H9 (cell line): ENCODE data around the gene OAS1. TPM values are rescaled to one million over a fixed set of nuclear protein-coding genes. Genes with fewer than 3 reads are reported as not detected.

Experiments
- DNase-seq: peaks from one replicate; pipeline ENCODE4 v3.0.0-alpha.2; 2017
- H2AFZ ChIP-seq: one replicate; pipeline ENCODE4 v1.6.1; 2013; ENCODE audit warnings: mild to moderate bottlenecking, low read length, control low read depth, moderate library complexity
- H2AK5ac ChIP-seq: 2 replicates; pipeline ENCODE4 v1.6.1; 2013; ENCODE audit warnings: low read length, control low read depth, mixed read lengths; ENCODE audit not compliant: insufficient read length
- H2BK120ac ChIP-seq: one replicate; pipeline ENCODE4 v1.6.1; 2013; ENCODE audit warnings: low read depth, mild to moderate bottlenecking, low read length, control low read depth, inconsistent platforms; ENCODE audit not compliant: poor library complexity, severe bottlenecking
- H2BK12ac ChIP-seq: 2 replicates; pipeline ENCODE4 v1.6.1; 2013; ENCODE audit warnings: low read length, control low read depth, mixed read lengths, low read depth; ENCODE audit not compliant: insufficient read length
- H2BK15ac ChIP-seq: 2 replicates; pipeline ENCODE4 v1.6.1; 2013; ENCODE audit warnings: low read depth, low read length, control low read depth
- H2BK20ac ChIP-seq: one replicate; pipeline ENCODE4 v1.6.1; 2013; ENCODE audit warnings: low read depth, mild to moderate bottlenecking, low read length, control low read depth, inconsistent platforms; ENCODE audit not compliant: poor library complexity, severe bottlenecking
- H2BK5ac ChIP-seq: 2 replicates; pipeline ENCODE4 v1.6.1; 2013; ENCODE audit warnings: low read length, control low read depth, mixed read lengths; ENCODE audit not compliant: insufficient read length
- H3K14ac ChIP-seq: 2 replicates; pipeline ENCODE4 v1.6.1; 2013; ENCODE audit warnings: low read length, control low read depth; ENCODE audit not compliant: insufficient read depth
- H3K18ac ChIP-seq: 2 replicates; pipeline ENCODE4 v1.6.1; 2013; ENCODE audit warnings: low read depth, mild to moderate bottlenecking, mixed read lengths, low read length, control low read depth; ENCODE audit not compliant: insufficient read length
- H3K23ac ChIP-seq: 2 replicates; pipeline ENCODE4 v1.6.1; 2013; ENCODE audit warnings: low read length, control low read depth, mixed read lengths, low read depth; ENCODE audit not compliant: insufficient read length
- H3K23me2 ChIP-seq: 2 replicates; pipeline ENCODE4 v1.6.1; 2013; ENCODE audit warnings: low read depth, mild to moderate bottlenecking, mixed read lengths, low read length, control low read depth; ENCODE audit not compliant: insufficient read length, poor library complexity, severe bottlenecking
- H3K27ac ChIP-seq: 2 replicates; pipeline ENCODE4 v1.5.1; 2013; ENCODE audit warnings: low read length, control low read depth, mixed read lengths, low read depth; ENCODE audit not compliant: insufficient read length
- H3K27me3 ChIP-seq: 2 replicates; pipeline ENCODE4 v1.6.1; 2013; ENCODE audit warnings: low read length, control low read depth, inconsistent platforms; ENCODE audit not compliant: insufficient read depth
- H3K4ac ChIP-seq: 2 replicates; pipeline ENCODE4 v1.6.1; 2013; ENCODE audit warnings: low read depth, mild to moderate bottlenecking, control low read depth, inconsistent platforms, low read length, moderate library complexity
- H3K4me1 ChIP-seq: 2 replicates; pipeline ENCODE4 v1.6.1; 2013; ENCODE audit warnings: low read length, control low read depth, inconsistent platforms; ENCODE audit not compliant: insufficient read depth
- H3K4me2 ChIP-seq: 2 replicates; pipeline ENCODE4 v1.6.1; 2013; ENCODE audit warnings: low read length, control low read depth, mixed read lengths; ENCODE audit not compliant: insufficient read length, insufficient read depth
- H3K56ac ChIP-seq: 2 replicates; pipeline ENCODE4 v1.6.1; 2013; ENCODE audit warnings: low read depth, mild to moderate bottlenecking, mixed read lengths, low read length, control low read depth; ENCODE audit not compliant: insufficient read length
- H3K79me1 ChIP-seq: 2 replicates; pipeline ENCODE4 v1.6.1; 2013; ENCODE audit warnings: low read depth, mild to moderate bottlenecking, moderate library complexity, low read length, control low read depth, inconsistent platforms; ENCODE audit not compliant: insufficient read depth, poor library complexity, severe bottlenecking
- H3K79me2 ChIP-seq: 2 replicates; pipeline ENCODE4 v1.6.1; 2013; ENCODE audit warnings: low read length, control low read depth, inconsistent platforms; ENCODE audit not compliant: insufficient read depth
- H3K9ac ChIP-seq: 2 replicates; pipeline ENCODE4 v1.6.1; 2013; ENCODE audit warnings: low read length, control low read depth, mixed read lengths; ENCODE audit not compliant: insufficient read length; ENCODE audit errors: extremely low read depth
- H3K9me3 ChIP-seq: one replicate; pipeline ENCODE4 v1.6.1; 2013; ENCODE audit warnings: low read depth, low read length, inconsistent platforms; ENCODE audit not compliant: control insufficient read depth
- H3T11ph ChIP-seq: one replicate; pipeline ENCODE4 v1.6.1; 2013; ENCODE audit warnings: mild to moderate bottlenecking, low read length, control low read depth, inconsistent platforms
- H4K20me1 ChIP-seq: one replicate; pipeline ENCODE4 v1.6.1; 2013; ENCODE audit not compliant: control insufficient read depth, insufficient read length, insufficient read depth
- H4K5ac ChIP-seq: 2 replicates; pipeline ENCODE4 v1.6.1; 2013; ENCODE audit warnings: low read depth, mild to moderate bottlenecking, mixed read lengths, low read length, control low read depth; ENCODE audit not compliant: insufficient read length
- H4K8ac ChIP-seq: replicated peaks from 2 replicates; pipeline ENCODE4 v1.6.1; 2013; ENCODE audit warnings: low read length, control low read depth, mixed read lengths, low read depth; ENCODE audit not compliant: insufficient read length
- H4K91ac ChIP-seq: 2 replicates; pipeline ENCODE4 v1.6.1; 2013; ENCODE audit warnings: low read depth, mild to moderate bottlenecking, moderate library complexity, mixed read lengths, low read length, control low read depth; ENCODE audit not compliant: insufficient read length
- H3K27ac Mint-ChIP-seq, 3 experiments: 2 replicates in 2 of 3; 3 replicates in 1 of 3; pipeline ENCODE4 v1.8.0; 2020 to 2021; ENCODE audit warnings: mixed read lengths in 3 of 3, mild to moderate bottlenecking in 1 of 3, moderate library complexity in 1 of 3
- H3K27me3 Mint-ChIP-seq: 2 replicates; pipeline ENCODE4 v1.8.0; 2021; ENCODE audit warnings: low read depth, mild to moderate bottlenecking, moderate library complexity, mixed read lengths
- H3K36me3 Mint-ChIP-seq, 3 experiments: 2 replicates in 2 of 3; 3 replicates in 1 of 3; pipeline ENCODE4 v1.8.0; 2020 to 2021; ENCODE audit warnings: low read depth in 3 of 3, mixed read lengths in 3 of 3; ENCODE audit not compliant: insufficient read depth in 1 of 3
- H3K4me1 Mint-ChIP-seq, 2 experiments: 2 replicates each; pipeline ENCODE4 v1.8.0; 2020; ENCODE audit warnings: mixed read lengths in 2 of 2
- H3K4me3 Mint-ChIP-seq, 2 experiments: 2 replicates in 1 of 2; 3 replicates in 1 of 2; pipeline ENCODE4 v1.8.0; 2020 to 2021; ENCODE audit warnings: mild to moderate bottlenecking in 2 of 2, mixed read lengths in 2 of 2, moderate library complexity in 1 of 2
- H3K9me3 Mint-ChIP-seq, 2 experiments: 2 replicates in 1 of 2; 3 replicates in 1 of 2; pipeline ENCODE4 v1.8.0; 2020; ENCODE audit warnings: mild to moderate bottlenecking in 2 of 2, mixed read lengths in 2 of 2, moderate library complexity in 1 of 2
- WGBS: extraction: QIAGEN DNeasy Blood & Tissue Kit; methylation state at CpG from one replicate; pipeline ENCODE4 v1.1.7; 2013; ENCODE audit warnings: missing lambda C conversion rate, low lambda C conversion rate, mixed read lengths; ENCODE audit not compliant: insufficient read length; ENCODE audit errors: extremely low coverage; 5-methylcytosine and 5-hydroxymethylcytosine counted together
- total RNA-seq: library from RNA; stranded (reverse); gene quantifications from 2 replicates; pipeline ENCODE4 v1.2.1, GENCODE V29; 2021
- TF ChIP-seq, protein P1 (sequence below): fragments of 200-600 bp; sonication (generic); conservative IDR thresholded peaks from 3 replicates; pipeline ENCODE4 v1.8.0; 2021; ENCODE audit warnings: antibody characterized with exemption, mild to moderate bottlenecking

The OAS1 gene
- total RNA-seq, 1 experiment from 2014 or later = not detected

DNA sequence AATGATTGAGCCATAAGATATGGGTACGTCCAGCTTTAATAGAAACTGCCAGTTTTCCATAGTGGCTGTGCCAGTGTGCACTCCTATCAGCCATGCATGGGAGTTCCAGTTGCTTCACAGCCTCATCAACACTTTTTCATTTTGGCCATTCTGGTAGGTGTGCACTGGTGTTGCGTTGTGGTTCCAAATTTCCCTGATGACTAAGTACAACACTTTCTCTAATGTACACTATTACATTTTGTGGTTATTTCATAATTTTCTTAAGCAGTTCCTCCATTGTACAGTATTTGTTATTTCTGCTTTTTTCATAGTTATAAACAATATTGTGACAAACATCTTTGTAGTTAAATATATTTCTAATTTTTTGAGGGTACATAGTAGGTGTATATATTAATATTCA, 21.5 kb upstream of the OAS1 start:
- no CpG with 5 or more reads among the region's 2 CpGs for WGBS
- no peak overlapping the region for H3K4ac ChIP-seq
- peaks cover 0 to 6% (median 2%) of the 10 kb centered on the region in 3 experiments; a peak in 1 of 7 replicates for H3K36me3 Mint-ChIP-seq

More for the DNA sequence above, 21.5 kb upstream of the OAS1 start:
- H3T11ph ChIP-seq = no peak overlapping the region
- H3K56ac ChIP-seq = no peak overlapping the region
- H4K5ac ChIP-seq = no peak overlapping the region
- no peak overlapping the region for H2BK20ac ChIP-seq
- no peak overlapping the region for H2AFZ ChIP-seq
- H3K9me3 Mint-ChIP-seq = peaks cover 7 to 17% of the 10 kb centered on the region in 2 experiments
- no peak overlapping the region for H2BK5ac ChIP-seq
- no peaks in the 10 kb centered on the region for H3K27me3 ChIP-seq
- H3K4me1 ChIP-seq = no peaks in the 10 kb centered on the region
- no peak overlapping the region for H3K4me3 Mint-ChIP-seq
- H3K14ac ChIP-seq = no peak overlapping the region
- no peak overlapping the region for H4K8ac ChIP-seq
- no peak overlapping the region for H2AK5ac ChIP-seq
- TF ChIP-seq, protein P1, sequence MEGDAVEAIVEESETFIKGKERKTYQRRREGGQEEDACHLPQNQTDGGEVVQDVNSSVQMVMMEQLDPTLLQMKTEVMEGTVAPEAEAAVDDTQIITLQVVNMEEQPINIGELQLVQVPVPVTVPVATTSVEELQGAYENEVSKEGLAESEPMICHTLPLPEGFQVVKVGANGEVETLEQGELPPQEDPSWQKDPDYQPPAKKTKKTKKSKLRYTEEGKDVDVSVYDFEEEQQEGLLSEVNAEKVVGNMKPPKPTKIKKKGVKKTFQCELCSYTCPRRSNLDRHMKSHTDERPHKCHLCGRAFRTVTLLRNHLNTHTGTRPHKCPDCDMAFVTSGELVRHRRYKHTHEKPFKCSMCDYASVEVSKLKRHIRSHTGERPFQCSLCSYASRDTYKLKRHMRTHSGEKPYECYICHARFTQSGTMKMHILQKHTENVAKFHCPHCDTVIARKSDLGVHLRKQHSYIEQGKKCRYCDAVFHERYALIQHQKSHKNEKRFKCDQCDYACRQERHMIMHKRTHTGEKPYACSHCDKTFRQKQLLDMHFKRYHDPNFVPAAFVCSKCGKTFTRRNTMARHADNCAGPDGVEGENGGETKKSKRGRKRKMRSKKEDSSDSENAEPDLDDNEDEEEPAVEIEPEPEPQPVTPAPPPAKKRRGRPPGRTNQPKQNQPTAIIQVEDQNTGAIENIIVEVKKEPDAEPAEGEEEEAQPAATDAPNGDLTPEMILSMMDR = no peak
- no peaks in the 10 kb centered on the region for H3K79me2 ChIP-seq
- no peak overlapping the region for H3K4me2 ChIP-seq
- no peak for DNase-seq
- H2BK12ac ChIP-seq = no peak overlapping the region
- H3K27ac Mint-ChIP-seq = no peak overlapping the region
- no peaks in the 10 kb centered on the region for H4K20me1 ChIP-seq
- peaks cover 19% of the 10 kb centered on the region for H3K27me3 Mint-ChIP-seq
- no peak overlapping the region for H3K27ac ChIP-seq
- H3K4me1 Mint-ChIP-seq = no peaks in the 10 kb centered on the region
- peaks cover 6% of the 10 kb centered on the region for H3K9me3 ChIP-seq
- no peak overlapping the region for H3K9ac ChIP-seq
- no peak overlapping the region for H3K18ac ChIP-seq
- no peak overlapping the region for H2BK15ac ChIP-seq
- H3K79me1 ChIP-seq = no peaks in the 10 kb centered on the region
- H2BK120ac ChIP-seq = no peak overlapping the region
- H3K23ac ChIP-seq = no peak overlapping the region
- H3K23me2 ChIP-seq = no peaks in the 10 kb centered on the region
- no peak overlapping the region for H4K91ac ChIP-seq
